ENCODE measurements around the gene HYAL1.

Gene HYAL1

DNA sequence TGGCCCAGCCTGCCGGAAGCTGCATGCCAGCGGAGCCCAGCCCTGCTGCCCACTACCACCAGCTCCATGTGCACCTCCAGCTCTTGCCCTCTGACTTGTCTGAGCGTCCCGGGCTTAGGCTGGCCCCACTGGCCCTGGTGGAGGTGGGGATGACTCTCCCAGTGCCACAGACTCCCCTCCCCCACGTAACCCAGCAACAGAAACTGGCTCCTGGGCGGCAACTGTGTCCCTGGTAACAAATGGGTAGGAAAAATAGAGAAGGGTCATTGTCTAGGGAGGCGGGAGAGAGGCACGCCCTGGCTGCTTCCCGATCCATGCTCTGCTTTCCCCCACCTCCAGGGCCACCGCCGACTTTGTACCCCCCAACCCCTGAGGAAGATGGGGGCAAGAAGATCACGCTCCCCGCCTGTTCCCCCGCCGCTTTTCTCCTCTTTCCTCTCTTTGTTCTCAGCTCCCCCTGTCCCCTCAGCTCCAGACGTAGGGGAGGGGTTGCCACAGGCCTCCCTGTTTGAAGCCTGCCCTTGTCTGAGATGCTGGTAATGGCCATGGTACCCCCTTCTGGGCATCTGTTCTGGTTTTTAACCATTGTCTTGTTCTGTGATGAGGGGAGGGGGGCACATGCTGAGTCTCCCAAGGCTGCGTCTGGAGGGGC, 45.2 kb downstream of the HYAL1 start:
- peak; percentile 44 for DNase-seq

DNA sequence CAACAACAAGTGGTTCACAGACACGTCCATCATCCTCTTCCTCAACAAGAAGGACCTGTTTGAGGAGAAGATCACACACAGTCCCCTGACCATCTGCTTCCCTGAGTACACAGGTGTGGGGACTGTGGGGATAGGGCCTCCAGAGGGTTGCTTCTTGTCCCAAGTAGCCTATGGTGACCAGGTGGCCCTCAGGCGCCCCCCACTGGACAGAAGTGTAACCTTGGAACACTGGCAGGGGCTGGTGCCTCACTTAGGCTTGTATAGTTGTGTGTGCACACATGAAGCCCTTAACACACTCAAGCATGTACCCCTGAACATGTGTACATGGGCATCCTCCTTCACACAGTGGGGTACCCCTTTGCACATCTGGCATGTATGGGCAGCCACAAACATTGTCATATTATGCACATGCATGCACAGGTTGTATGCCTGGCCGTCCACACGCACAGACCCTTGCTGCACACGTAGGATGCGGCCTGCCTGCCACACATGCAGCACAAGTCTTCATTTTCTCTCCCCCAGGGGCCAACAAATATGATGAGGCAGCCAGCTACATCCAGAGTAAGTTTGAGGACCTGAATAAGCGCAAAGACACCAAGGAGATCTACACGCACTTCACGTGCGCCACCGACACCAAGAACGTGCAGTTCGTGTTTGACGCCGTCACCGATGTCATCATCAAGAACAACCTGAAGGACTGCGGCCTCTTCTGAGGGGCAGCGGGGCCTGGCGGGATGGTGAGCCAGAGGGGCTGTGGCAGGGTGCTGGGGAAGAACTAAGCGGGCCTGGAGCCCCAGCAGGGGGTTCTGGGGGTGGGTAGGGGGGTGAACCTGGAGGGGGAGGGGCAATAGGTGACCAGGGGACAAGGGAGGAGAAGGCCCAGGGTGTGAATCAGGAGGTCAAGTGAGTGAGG, 46.1 kb downstream of the HYAL1 start:
- DNase-seq, result peak; percentile 52

DNA sequence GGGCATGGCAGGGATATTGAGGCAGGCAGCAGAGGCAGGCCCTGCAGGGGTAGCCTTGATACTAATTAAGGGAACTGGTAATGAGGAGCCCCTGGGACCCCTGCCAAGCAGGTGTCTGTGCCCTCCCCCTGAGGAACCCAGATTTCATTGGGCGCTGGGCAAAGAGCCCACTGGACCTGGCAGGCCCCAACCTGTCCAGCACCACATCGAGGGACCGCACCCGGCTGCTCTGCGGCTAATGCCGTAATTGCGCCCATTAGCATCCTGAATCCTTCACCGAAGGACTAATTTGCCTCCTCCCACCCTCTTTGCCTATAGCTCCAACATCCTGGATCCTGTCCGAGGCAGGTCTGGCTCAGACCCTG, 48.1 kb downstream of the HYAL1 start:
- peak; percentile 27 for DNase-seq

DNA sequence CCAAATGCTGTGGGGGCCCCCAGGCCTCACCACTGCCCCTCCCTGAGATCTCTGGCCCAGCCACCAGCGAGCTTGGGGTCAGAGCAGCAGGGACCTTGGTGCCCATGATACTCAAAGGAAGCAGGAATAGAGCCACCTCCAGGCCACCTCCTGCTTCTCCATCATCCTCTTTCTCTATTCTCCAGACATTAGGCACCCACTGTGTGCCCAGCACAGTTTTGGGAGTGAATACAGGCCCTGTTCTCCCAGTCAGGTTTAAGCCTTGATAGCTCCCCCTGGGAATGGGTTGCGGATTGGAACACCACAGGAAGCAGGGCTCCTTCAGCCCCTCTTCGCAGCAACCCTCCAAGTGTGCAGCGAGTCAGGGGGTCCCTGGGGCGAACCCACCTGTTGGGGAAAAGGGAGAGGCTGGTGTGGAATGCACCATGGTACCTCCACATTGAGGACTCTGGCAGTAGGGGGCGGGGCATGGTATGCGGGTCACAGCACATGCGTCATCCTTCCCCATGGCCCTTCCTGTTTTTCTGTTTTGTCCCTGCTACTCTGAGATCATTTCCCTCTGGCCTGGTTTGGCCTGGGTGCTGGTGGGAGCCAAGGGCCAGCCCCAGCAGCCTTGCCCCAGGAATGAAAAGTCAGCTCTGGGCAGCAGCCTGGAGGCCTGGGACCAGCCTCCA, 48.7 kb downstream of the HYAL1 start:
- DNase-seq, result no peak

DNA sequence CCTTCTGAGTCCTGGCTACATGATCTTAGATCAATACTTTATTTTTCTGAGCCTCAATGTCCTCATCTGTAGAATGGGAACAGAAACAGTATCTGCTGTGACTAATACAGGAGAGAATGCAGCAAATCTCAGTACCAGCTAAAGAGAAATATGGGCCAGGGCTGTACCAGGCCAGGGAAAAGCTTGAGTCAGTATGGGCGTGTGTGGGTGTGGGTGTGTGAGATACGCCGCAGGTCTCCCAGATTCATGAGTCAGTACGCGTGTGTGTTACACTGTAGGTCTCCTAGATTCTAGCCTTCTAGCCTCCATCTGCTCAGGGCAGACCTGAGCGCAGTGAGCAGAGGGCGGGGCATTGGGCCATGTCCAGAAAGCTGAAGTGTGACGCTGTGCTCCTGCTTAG, 52.2 kb downstream of the HYAL1 start:
- DNase-seq, result no peak

DNA sequence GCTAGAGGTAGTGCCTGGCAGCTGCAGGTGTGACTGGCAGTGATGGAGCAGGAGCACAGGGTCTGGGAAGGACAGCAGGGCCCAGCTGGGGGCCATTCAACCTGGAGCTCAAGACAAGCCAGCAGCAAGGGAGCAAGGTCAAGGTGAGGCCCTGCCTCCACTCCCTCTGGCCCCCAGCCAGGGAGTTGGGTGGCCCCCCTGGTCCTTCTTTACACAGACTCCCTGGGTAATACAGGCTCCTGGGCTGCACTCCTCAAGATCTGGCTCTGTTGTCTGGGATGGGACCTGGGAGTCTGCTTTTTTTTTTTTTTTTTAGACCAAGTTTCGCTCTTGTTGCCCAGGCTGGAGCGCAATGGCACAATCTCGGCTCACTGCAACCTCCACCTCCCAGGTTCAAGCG, 52.9 kb downstream of the HYAL1 start:
- DNase-seq, result peak; percentile 38
